Measurements from ENCODE around the gene KMT2D. TPM values are rescaled to one million over a fixed set of nuclear protein-coding genes. Genes with fewer than 3 reads are reported as not detected.

Gene KMT2D
- total and polyA plus RNA-seq, 2 donors (not counting 3 experiments of a cell fraction or from before 2014, with no cell fraction given): 15.1 to 120 TPM

GRCh38 chr12:49041036-49041880 is 19.3 kb downstream of the KMT2D start:
- Histone ChIP-seq H3K9me1 (replicated peaks; ENCODE audit: control insufficient read depth, extremely low read depth, insufficient read depth, low read length) (no peaks in the 10 kb centered on the region), H3K4me1 (ENCODE audit: control insufficient read depth, extremely low read depth, insufficient read depth, low read length) (no peaks in the 10 kb centered on the region), H3K27ac (ENCODE audit: insufficient read depth, low read depth, low read length) (no peak overlapping the region), H3K4me3 (replicated peaks in 1 of 3; ENCODE audit: insufficient read depth in 1 of 3, low read depth in 1 of 3, low read length in 3 of 3) (no peak overlapping the region), H3K9me3 (replicated peaks; ENCODE audit: control insufficient read depth, insufficient read depth, low read length) (no peaks in the 10 kb centered on the region), H3K79me2 (ENCODE audit: control insufficient read depth, insufficient read depth, low read length) (no peaks in the 10 kb centered on the region), H3K27me3 (ENCODE audit: control insufficient read depth in 2 of 2, insufficient read depth in 2 of 2, low read length in 2 of 2) (no peaks in the 10 kb centered on the region), H3K9ac (replicated peaks; ENCODE audit: extremely low read depth, insufficient read depth, low read length) (no peak overlapping the region), H3K4me2 (ENCODE audit: insufficient read depth, low read length) (no peak overlapping the region), H4K20me1 (replicated peaks; ENCODE audit: control insufficient read depth, extremely low read depth, insufficient read depth, low read length) (no peaks in the 10 kb centered on the region), H2AFZ (ENCODE audit: low read depth, low read length) (no peak overlapping the region), H3K36me3 (ENCODE audit: control insufficient read depth in 2 of 2, extremely low read depth in 1 of 2, insufficient read depth in 2 of 2, low read length in 2 of 2) (peaks cover 49 to 86% of the 10 kb centered on the region in 2 experiments)
- dilution Hi-C loops (cut with MboI; ENCODE audit: extremely low pct_ligation_motif_present, low sequenced_read_pairs): no loop called here
- BruUV-seq (replicated peaks): no TSS peak
- FAIRE-seq: no peak
- ChIA-PET CTCF (interaction anchor here (1.2 to 1.7 kb wide), 3 partner anchors 8 to 44 kb away, joined by 4 to 5 read pairs (median 5); no protein-coding TSS in a partner anchor), POLR2A (no interaction called here)
- TF ChIP-seq MYC (IDR thresholded peaks at IDR 0.05; ENCODE audit: low read depth, low read length): no peak
- TF ChIP-seq EZH2 (IDR thresholded peaks at IDR 0.05; ENCODE audit: borderline replicate concordance, low read depth, low read length, severe bottlenecking): no peak
- TF ChIP-seq MAX (IDR thresholded peaks at IDR 0.05; ENCODE audit: insufficient read depth, insufficient read length): no peak
- TF ChIP-seq POLR2A (IDR thresholded peaks at IDR 0.05; ENCODE audit: low read depth, low read length): no peak
- no peak for TF ChIP-seq JUN (IDR thresholded peaks at IDR 0.05; ENCODE audit: borderline replicate concordance, insufficient read depth, insufficient read length, low read depth)
- TF ChIP-seq FOS (IDR thresholded peaks at IDR 0.05; ENCODE audit: borderline replicate concordance, insufficient read depth, low read length): no peak
- TF ChIP-seq POLR2AphosphoS5 (IDR thresholded peaks at IDR 0.05; ENCODE audit: insufficient read depth, low read depth, low read length): no peak
- TF ChIP-seq GATA2 (IDR thresholded peaks at IDR 0.05; ENCODE audit: insufficient read depth, insufficient read length, low read depth, low read length): no peak
- no peak for TF ChIP-seq CTCF (IDR thresholded peaks at IDR 0.05; ENCODE audit: extremely low read depth in 1 of 2, insufficient read depth in 1 of 2, low read depth in 1 of 2, low read length in 2 of 2)
- intact Hi-C loops (cut with micrococcal nuclease): no loop called here
- DNase-seq (ENCODE audit: low read depth, low spot score): no peak

Measured in endothelial cell of umbilical vein (primary cell).